HepG2 (cell line): Measurements from ENCODE around the gene ATP2A2. TPM values are rescaled to one million over a fixed set of nuclear protein-coding genes. Genes with fewer than 3 reads are reported as not detected.
A peak's percentile ranks its signal among the peaks of the same experiment; 100 is the strongest.

ENCODE experiments used
- ATAC-seq: fragments of 200-7000 bp; cut with Tn5 transposase; 3 replicates; pipeline ENCODE4 v1.9.1; 2020; ENCODE audit warnings: mild to moderate bottlenecking, moderate library complexity
- BruUV-seq: library from RNA; stranded (reverse); fragments of 400-500 nt; replicated peaks from 2 replicates; lab custom pipeline; 2021; lab: Mats Ljungman, UMichigan
- CTCF ChIA-PET: fragments of 300-600 bp; formaldehyde crosslinking; extraction: SDS; loops from one replicate; lab custom pipeline; 2021; ENCODE audit warnings: low total read pairs, inconsistent platforms, low intra/inter-chr PET ratio; lab: Yijun Ruan, JAX
- POLR2A ChIA-PET: fragments of 350-600 bp; sonication (Branson Sonifier 250); formaldehyde crosslinking; loops from one replicate; lab custom pipeline; 2020; ENCODE audit warnings: antibody characterized with exemption, inconsistent platforms; lab: Yijun Ruan, JAX
- DNase-seq: peaks from one replicate; pipeline ENCODE4 v3.0.0-alpha.2; 2015; ENCODE audit warnings: low spot score
- FAIRE-seq: peaks from 3 replicates; lab custom pipeline; 2011; peaks lifted over from hg19 to GRCh38; lab: Jason Lieb, UNC
- H2AFZ ChIP-seq: one replicate; pipeline ENCODE4 v1.6.1; 2011; ENCODE audit warnings: low read length, inconsistent platforms
- H3K27ac ChIP-seq: fragments of 300-600 bp; 3 replicates; pipeline ENCODE4 v1.8.0; 2011; ENCODE audit warnings: mixed run types, mild to moderate bottlenecking, mixed read lengths, low read length, inconsistent platforms; ENCODE audit not compliant: insufficient read depth; ENCODE audit errors: extremely low read length
- H3K27me3 ChIP-seq, 2 experiments: fragments of 200-600 bp in 1 of 2; 2 replicates in 1 of 2; 3 replicates in 1 of 2; pipeline versions ENCODE4 v1.6.0 to v1.8.0; 2011; ENCODE audit warnings: low read length in 2 of 2, mild to moderate bottlenecking in 2 of 2, moderate library complexity in 2 of 2, inconsistent platforms in 1 of 2; ENCODE audit not compliant: insufficient read depth in 2 of 2, control insufficient read depth in 1 of 2
- H3K36me3 ChIP-seq, 2 experiments: fragments of 200-600 bp in 1 of 2; replicated peaks in 1 of 2; 2 replicates in 1 of 2; 3 replicates in 1 of 2; pipeline versions ENCODE4 v1.5.1 to v1.8.0; 2011; ENCODE audit warnings: low read length in 2 of 2, inconsistent platforms in 1 of 2; ENCODE audit not compliant: insufficient read depth in 2 of 2, control insufficient read depth in 1 of 2
- H3K4me1 ChIP-seq: 2 replicates; pipeline ENCODE4 v1.5.1; 2012; ENCODE audit warnings: low read length, inconsistent platforms; ENCODE audit not compliant: insufficient read depth
- H3K4me2 ChIP-seq: 2 replicates; pipeline ENCODE4 v1.6.0; 2011; ENCODE audit warnings: low read depth, low read length, inconsistent platforms
- H3K4me3 ChIP-seq, 3 experiments: fragments of 200-600 bp in 1 of 3; sonication (generic), shearing (Covaris generic) in 1 of 3; replicated peaks in 1 of 3; 2 replicates each; pipeline ENCODE4 v1.5.1; 2011 to 2016; ENCODE audit warnings: low read length in 3 of 3, inconsistent platforms in 2 of 3, low read depth in 2 of 3, mild to moderate bottlenecking in 2 of 3, control low read depth in 1 of 3, mixed read lengths in 1 of 3; ENCODE audit not compliant: insufficient read depth in 1 of 3
- H3K79me2 ChIP-seq: one replicate; pipeline ENCODE4 v1.6.1; 2011; ENCODE audit warnings: low read length, inconsistent platforms; ENCODE audit not compliant: insufficient read depth
- H3K9ac ChIP-seq: 2 replicates; pipeline ENCODE4 v1.6.0; 2011; ENCODE audit warnings: mild to moderate bottlenecking, low read depth, low read length, inconsistent platforms; ENCODE audit not compliant: insufficient read depth
- H3K9me3 ChIP-seq: 2 replicates; pipeline ENCODE4 v1.5.1; 2012; ENCODE audit warnings: mild to moderate bottlenecking, low read length
- H4K20me1 ChIP-seq: 2 replicates; pipeline ENCODE4 v1.6.0; 2011; ENCODE audit warnings: inconsistent platforms, mild to moderate bottlenecking, low read length, moderate library complexity; ENCODE audit not compliant: insufficient read depth
- ATAD3A ChIP-seq: sonication (generic); formaldehyde crosslinking; IDR thresholded peaks from 2 replicates; pipeline ENCODE4 v1.4.0; 2020; ENCODE audit warnings: missing genetic modification reagents
- CEBPB ChIP-seq: IDR thresholded peaks from 2 replicates; pipeline ENCODE4 v1.6.1; 2011; ENCODE audit warnings: low read depth, low read length, improper control_type of control experiment, borderline replicate concordance
- HMGA1 ChIP-seq: sonication (generic); formaldehyde crosslinking; conservative IDR thresholded peaks from 2 replicates; pipeline ENCODE4 v1.4.0; 2020; ENCODE audit warnings: missing genetic modification reagents
- KDM6A ChIP-seq: IDR thresholded peaks from 2 replicates; pipeline ENCODE4 v1.6.1; 2016; ENCODE audit warnings: low read depth
- SMC3 ChIP-seq: IDR thresholded peaks from 2 replicates; pipeline ENCODE4 v1.6.1; 2011; ENCODE audit warnings: low read length, improper control_type of control experiment
- ZNF329 ChIP-seq: sonication (generic); formaldehyde crosslinking; IDR thresholded peaks from 2 replicates; pipeline ENCODE4 v1.9.0; 2021; ENCODE audit warnings: low read depth, mild to moderate bottlenecking, missing genetic modification reagents
- ZNF768 ChIP-seq: sonication (generic); formaldehyde crosslinking; IDR thresholded peaks from 2 replicates; pipeline ENCODE4 v1.4.0; 2020; ENCODE audit warnings: missing genetic modification reagents
- WGBS: methylation state at CpG from one replicate; pipeline ENCODE4 v1.1.6; 2017; ENCODE audit warnings: low lambda C conversion rate; 5-methylcytosine and 5-hydroxymethylcytosine counted together
- in situ Hi-C: cut with HindIII; loops from 2 replicates; pipeline ENCODE4 v1.10.0; 2017; ENCODE audit warnings: low pct_unique_long_range_greater_than_20kb; ENCODE audit not compliant: extremely low pct_ligation_motif_present
- intact Hi-C: fragments of 100-400 bp; cut with micrococcal nuclease; formaldehyde crosslinking; loops from one replicate; pipeline ENCODE4 v1.10.0; 2022; ENCODE audit not compliant: unreplicated experiment
- polyA plus RNA-seq, 8 experiments: library from polyadenylated mRNA; depleted of rRNA in 3 of 8; stranded (reverse) in 7 of 8; unstranded in 1 of 8; fragments of >200 nt; fragmentation: Illumina TruSeq in 4 of 8; extraction: Trizol in 4 of 8; gene quantifications; 2 replicates each; pipeline versions ENCODE4 v1.2.1 to v1.2.3, GENCODE V29; 2011 to 2016; ENCODE audit warnings: low read depth in 4 of 8, missing spikeins in 1 of 8, mixed read lengths in 1 of 8; ENCODE audit not compliant: insufficient read depth in 1 of 8
- total RNA-seq, 5 experiments: library from RNA; depleted of rRNA; stranded (reverse); fragments of >200 nt; fragmentation: Illumina TruSeq; extraction: Trizol; gene quantifications; 2 replicates each; pipeline ENCODE4 v1.2.3, GENCODE V29; 2016; ENCODE audit warnings: low read depth in 1 of 5
- TF ChIP-seq, protein P1 (sequence below): sonication (generic); formaldehyde crosslinking; IDR thresholded peaks from 2 replicates; pipeline ENCODE4 v1.4.0; 2020; ENCODE audit warnings: mild to moderate bottlenecking, missing genetic modification reagents
- TF ChIP-seq, protein P2 (sequence below): sonication (generic); formaldehyde crosslinking; IDR thresholded peaks from 2 replicates; pipeline ENCODE4 v1.5.0; 2020; ENCODE audit warnings: mild to moderate bottlenecking, missing genetic modification reagents
- TF ChIP-seq, protein P3 (sequence below): sonication (generic); formaldehyde crosslinking; IDR thresholded peaks from 2 replicates; pipeline ENCODE4 v1.5.1; 2020; ENCODE audit warnings: mild to moderate bottlenecking, missing genetic modification reagents, moderate library complexity

The ATP2A2 gene
- total and polyA plus RNA-seq, 2 of the 13 experiments (the other 11 are each of a cell fraction or from before 2014, with no cell fraction given), result 35.4 to 85.5 TPM

DNA sequence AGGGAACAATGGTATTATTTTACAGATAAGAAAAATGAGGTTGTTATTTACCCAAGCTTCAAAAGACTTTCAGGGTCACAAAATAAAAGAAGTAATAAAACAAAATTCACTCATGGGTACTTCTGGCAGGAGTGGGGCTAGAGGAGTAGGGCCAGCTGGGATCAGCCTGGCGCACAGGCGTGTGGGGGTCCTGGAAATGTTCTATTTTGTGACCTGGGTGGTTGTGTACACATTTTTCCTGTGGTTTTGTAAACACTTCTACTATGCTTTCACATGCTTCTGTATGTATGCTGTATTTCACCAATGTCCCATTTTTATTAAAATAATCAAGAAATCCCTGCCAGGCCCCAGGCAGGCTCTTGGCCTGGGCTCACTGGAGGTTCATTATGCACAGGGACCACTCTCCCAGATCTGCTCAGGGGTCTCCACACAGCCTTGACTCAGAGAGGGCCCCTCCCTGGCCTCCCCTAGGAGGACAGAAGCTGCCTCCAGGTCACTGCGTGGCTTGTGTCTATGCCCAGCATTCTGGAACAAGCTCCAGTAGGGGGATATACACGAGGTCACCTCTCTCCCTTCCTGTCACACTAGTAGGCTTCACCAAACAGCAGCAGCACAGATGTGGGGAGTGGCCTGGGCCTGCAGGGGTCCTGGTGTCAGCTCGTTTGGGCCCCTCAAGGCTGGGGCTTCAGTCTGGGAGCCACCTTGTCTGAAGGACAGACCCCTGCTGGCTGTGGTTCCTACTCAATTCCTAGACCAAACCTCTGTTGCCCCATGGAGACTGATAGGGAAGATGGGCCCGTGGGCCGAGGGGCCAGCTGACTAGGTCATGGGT, 84.7 kb downstream of the ATP2A2 start (continued):
- TF ChIP-seq, protein P1, sequence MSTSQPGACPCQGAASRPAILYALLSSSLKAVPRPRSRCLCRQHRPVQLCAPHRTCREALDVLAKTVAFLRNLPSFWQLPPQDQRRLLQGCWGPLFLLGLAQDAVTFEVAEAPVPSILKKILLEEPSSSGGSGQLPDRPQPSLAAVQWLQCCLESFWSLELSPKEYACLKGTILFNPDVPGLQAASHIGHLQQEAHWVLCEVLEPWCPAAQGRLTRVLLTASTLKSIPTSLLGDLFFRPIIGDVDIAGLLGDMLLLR (CRISPR knock-in tag), result no peak
- no peak for TF ChIP-seq HMGA1 (CRISPR knock-in tag)
- TF ChIP-seq SMC3, result no peak
- TF ChIP-seq, protein P2, sequence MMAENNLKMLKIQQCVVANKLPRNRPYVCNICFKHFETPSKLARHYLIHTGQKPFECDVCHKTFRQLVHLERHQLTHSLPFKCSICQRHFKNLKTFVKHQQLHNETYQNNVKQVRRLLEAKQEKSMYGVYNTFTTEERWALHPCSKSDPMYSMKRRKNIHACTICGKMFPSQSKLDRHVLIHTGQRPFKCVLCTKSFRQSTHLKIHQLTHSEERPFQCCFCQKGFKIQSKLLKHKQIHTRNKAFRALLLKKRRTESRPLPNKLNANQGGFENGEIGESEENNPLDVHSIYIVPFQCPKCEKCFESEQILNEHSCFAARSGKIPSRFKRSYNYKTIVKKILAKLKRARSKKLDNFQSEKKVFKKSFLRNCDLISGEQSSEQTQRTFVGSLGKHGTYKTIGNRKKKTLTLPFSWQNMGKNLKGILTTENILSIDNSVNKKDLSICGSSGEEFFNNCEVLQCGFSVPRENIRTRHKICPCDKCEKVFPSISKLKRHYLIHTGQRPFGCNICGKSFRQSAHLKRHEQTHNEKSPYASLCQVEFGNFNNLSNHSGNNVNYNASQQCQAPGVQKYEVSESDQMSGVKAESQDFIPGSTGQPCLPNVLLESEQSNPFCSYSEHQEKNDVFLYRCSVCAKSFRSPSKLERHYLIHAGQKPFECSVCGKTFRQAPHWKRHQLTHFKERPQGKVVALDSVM (CRISPR knock-in tag), result peak; percentile 92
- TF ChIP-seq ATAD3A (CRISPR knock-in tag), result no peak

DNA sequence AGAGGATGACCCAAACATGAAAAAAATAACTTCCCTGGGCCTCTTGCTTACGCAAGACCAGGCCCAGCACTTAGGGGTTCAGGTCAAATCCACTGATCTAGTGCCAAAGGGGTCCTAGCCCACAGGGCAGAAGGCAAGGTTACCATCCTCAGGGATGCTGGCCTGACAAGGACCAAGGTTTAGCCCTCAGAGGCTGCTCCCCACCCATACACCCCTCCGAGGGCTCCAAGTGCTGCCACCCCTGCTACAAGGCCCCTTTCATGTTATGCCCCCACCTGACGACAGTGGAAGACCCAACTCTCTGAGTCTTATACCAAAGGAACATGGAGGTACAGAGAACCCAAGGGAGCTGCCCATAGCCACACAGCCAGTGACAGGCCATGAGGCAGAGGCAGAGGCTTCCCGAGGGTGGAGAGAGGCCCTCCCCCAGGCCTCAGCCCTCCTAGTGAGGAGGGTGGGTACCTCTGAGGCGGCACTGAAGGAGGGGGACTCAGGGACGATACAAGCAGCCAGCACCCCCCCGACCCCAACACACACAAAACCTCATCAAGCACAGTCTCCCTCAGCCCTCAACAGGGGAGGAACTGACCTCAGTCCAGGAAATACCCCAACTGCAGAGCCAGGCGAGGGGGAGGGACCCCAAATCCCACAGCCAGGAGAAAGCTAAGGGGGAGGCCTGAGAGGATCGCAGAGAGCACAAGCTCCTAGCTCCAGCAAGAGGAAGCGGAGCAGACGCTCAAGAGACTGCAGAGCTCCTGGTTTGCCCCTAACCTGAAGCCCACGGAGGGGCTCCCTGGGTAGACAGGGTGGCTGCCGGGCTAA, 85.5 kb downstream of the ATP2A2 start:
- no peaks in the 10 kb centered on the region for H3K9me3 ChIP-seq
- peak overlapping the region in 1 of 3 experiments; percentile 43; a peak in 2 of 6 replicates for H3K4me3 ChIP-seq
- in situ Hi-C loops (no loop called here), intact Hi-C loops (no loop called here)
- no peak for FAIRE-seq
- H3K27me3 ChIP-seq, result no peaks in the 10 kb centered on the region; a peak in 1 of 5 replicates
- ChIA-PET CTCF (no interaction called here), POLR2A (no interaction called here)
- no TSS peak for BruUV-seq
- no peaks in the 10 kb centered on the region for H3K79me2 ChIP-seq
- H3K27ac ChIP-seq, result no peak overlapping the region
- no peak for TF ChIP-seq KDM6A (CRISPR knock-in tag)
- peak; percentile 28; the same call in 1 of the 2 replicates for TF ChIP-seq CEBPB
- peak; percentile 89 for TF ChIP-seq ZNF329 (CRISPR knock-in tag)
- TF ChIP-seq, protein P3, sequence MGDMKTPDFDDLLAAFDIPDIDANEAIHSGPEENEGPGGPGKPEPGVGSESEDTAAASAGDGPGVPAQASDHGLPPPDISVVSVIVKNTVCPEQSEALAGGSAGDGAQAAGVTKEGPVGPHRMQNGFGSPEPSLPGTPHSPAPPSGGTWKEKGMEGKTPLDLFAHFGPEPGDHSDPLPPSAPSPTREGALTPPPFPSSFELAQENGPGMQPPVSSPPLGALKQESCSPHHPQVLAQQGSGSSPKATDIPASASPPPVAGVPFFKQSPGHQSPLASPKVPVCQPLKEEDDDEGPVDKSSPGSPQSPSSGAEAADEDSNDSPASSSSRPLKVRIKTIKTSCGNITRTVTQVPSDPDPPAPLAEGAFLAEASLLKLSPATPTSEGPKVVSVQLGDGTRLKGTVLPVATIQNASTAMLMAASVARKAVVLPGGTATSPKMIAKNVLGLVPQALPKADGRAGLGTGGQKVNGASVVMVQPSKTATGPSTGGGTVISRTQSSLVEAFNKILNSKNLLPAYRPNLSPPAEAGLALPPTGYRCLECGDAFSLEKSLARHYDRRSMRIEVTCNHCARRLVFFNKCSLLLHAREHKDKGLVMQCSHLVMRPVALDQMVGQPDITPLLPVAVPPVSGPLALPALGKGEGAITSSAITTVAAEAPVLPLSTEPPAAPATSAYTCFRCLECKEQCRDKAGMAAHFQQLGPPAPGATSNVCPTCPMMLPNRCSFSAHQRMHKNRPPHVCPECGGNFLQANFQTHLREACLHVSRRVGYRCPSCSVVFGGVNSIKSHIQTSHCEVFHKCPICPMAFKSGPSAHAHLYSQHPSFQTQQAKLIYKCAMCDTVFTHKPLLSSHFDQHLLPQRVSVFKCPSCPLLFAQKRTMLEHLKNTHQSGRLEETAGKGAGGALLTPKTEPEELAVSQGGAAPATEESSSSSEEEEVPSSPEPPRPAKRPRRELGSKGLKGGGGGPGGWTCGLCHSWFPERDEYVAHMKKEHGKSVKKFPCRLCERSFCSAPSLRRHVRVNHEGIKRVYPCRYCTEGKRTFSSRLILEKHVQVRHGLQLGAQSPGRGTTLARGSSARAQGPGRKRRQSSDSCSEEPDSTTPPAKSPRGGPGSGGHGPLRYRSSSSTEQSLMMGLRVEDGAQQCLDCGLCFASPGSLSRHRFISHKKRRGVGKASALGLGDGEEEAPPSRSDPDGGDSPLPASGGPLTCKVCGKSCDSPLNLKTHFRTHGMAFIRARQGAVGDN (CRISPR knock-in tag), result peak; percentile 24
- peak; percentile 73; the same call in 1 of the 2 replicates for TF ChIP-seq ZNF768 (CRISPR knock-in tag)
- H2AFZ ChIP-seq, result peak overlapping the region; percentile 54
- peaks cover 30% of the 10 kb centered on the region for H3K4me1 ChIP-seq
- no peaks in the 10 kb centered on the region; a peak in 1 of 5 replicates for H3K36me3 ChIP-seq
- peak overlapping the region; percentile 56 for H3K4me2 ChIP-seq
- 42% methylated on average over 10 of the region's 13 CpGs for WGBS
- H3K9ac ChIP-seq, result peak overlapping the region; percentile 44; the same call in 1 of the 2 replicates
- H4K20me1 ChIP-seq, result no peaks in the 10 kb centered on the region
- ATAC-seq, result peak; percentile 57
- no peak for DNase-seq
